PFSK-1 (cell line): Measurements from ENCODE around the gene PTRHD1.

Experiments used
- FOXP2 ChIP-seq: optimal IDR thresholded peaks from 2 replicates; pipeline ENCODE3; 2011; ENCODE audit warnings: borderline replicate concordance, control low read depth, inconsistent platforms; ENCODE audit not compliant: insufficient read depth; ENCODE audit errors: extremely low read length, extremely low read depth
- POLR2AphosphoS5 ChIP-seq: IDR thresholded peaks from 2 replicates; pipeline ENCODE4 v1.6.1; 2012; ENCODE audit warnings: low read depth, mild to moderate bottlenecking, control low read depth, low read length, moderate library complexity
- REST ChIP-seq, 2 experiments: IDR thresholded peaks; 2 replicates each; pipeline versions ENCODE4 v1.6.1 to v1.8.0; 2011 to 2012; ENCODE audit warnings: low read depth in 2 of 2, low read length in 2 of 2, control low read depth in 1 of 2, inconsistent platforms in 1 of 2, mild to moderate bottlenecking in 1 of 2, moderate library complexity in 1 of 2; ENCODE audit not compliant: insufficient read depth in 1 of 2
- SIN3A ChIP-seq: IDR thresholded peaks from 2 replicates; pipeline ENCODE4 v1.6.1; 2012; ENCODE audit warnings: mild to moderate bottlenecking, low read length, moderate library complexity, borderline replicate concordance; ENCODE audit not compliant: insufficient read depth
- TAF1 ChIP-seq: IDR thresholded peaks from 2 replicates; pipeline ENCODE4 v1.6.1; 2012; ENCODE audit warnings: low read length, control low read depth, borderline replicate concordance; ENCODE audit not compliant: insufficient read depth

PTRHD1 gene

DNA sequence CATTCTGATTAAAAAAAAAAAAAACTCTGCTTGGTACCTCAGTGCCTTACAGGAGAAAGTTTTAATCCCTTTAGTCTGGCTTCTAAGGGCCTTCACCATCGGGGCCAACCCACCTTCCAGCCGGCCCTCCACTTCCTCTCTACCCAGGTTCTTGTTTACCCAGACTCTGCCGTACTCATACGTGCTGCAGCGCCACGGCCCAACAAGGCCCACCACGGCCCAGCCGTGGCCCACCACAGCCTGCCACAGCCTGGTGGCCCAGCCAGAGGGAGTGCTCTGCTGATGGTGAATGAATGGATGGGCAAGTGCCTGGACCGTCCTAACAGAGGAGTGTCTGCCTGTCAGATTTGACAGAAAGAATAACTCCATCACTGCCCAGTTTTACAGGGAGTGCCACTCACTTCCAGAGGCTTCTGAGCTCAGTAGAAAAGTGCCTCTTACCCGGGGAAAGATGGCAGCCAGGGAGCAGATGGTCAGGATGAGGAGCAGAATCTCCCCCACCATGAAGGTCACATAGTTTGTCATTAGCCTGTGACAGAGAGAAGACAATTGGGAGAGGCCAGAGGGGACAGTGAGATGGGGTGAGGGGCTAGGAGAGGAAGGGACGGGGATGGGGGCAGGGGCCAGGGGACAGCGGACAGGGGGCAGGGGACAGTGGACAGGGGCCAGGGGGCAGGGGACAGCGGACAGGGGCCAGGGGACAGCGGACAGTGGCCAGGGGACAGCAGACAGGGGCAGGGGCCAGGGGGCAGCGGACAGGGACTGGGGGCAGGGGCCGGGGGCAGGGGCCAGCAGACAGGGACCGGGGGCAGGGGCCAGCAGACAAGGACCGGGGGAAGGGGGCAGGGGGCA, 38.3 kb upstream of the PTRHD1 start:
- TF ChIP-seq TAF1 (no peak), POLR2AphosphoS5 (no peak), SIN3A (no peak), FOXP2 (no peak), REST (IDR thresholded peaks at IDR 0.05; ENCODE audit: insufficient read depth in 1 of 2, low read depth in 2 of 2, low read length in 2 of 2) (no peak)

DNA sequence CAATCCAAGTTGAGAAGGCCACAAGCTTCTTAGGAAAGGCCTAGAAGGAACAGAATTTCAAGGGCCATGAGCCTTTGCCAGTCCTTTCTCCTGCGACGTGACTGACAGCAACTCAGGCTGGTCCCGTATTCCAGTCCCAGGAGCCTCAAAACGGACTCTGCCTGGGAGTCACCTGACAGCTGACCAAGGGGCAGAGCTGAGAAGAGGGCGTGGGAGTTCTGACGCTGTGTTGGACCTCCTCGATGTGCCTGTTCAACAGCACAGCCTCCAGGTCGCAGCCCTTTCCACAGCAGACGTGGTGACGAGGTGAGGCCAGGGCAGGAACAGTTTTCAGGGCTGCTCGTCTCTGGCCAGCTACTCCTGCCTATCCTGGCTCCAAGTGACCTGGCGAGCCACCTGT, 37.6 kb upstream of the PTRHD1 start:
- TF ChIP-seq POLR2AphosphoS5 (no peak), REST (IDR thresholded peaks at IDR 0.05; ENCODE audit: insufficient read depth in 1 of 2, low read depth in 2 of 2, low read length in 2 of 2) (no peak), FOXP2 (no peak)

GRCh38 chr2:24830351-24830750, 37.2 kb upstream of the PTRHD1 start:
- TF ChIP-seq TAF1 (no peak), FOXP2 (no peak), REST (IDR thresholded peaks at IDR 0.05; ENCODE audit: insufficient read depth in 1 of 2, low read depth in 2 of 2, low read length in 2 of 2) (no peak), SIN3A (no peak), POLR2AphosphoS5 (no peak)

- TF ChIP-seq TAF1 (no peak), POLR2AphosphoS5 (no peak; the same call in 1 of the 2 replicates), REST (IDR thresholded peaks at IDR 0.05; ENCODE audit: insufficient read depth in 1 of 2, low read depth in 2 of 2, low read length in 2 of 2) (no peak), FOXP2 (no peak), SIN3A (no peak)
These were observed 35.2 kb upstream of the PTRHD1 start for GRCh38 chr2:24828238-24828996.
